OCI-LY1 (cell line): Measurements from ENCODE around the gene S100A7.
"Not testable (repeated sequence)": the region's sequence is repeated elsewhere in the genome, so short reads cannot be mapped to it uniquely, and the experiment has no call there.

Source experiments
- H2AFZ ChIP-seq: fragments of 200-600 bp; sonication (generic), shearing (Covaris generic); 2 replicates; pipeline ENCODE4 v1.6.0; 2014; ENCODE audit warnings: antibody characterized with exemption, mild to moderate bottlenecking, low read length
- H3F3A ChIP-seq: fragments of 200-600 bp; sonication (generic), shearing (Covaris generic); 2 replicates; pipeline ENCODE4 v1.6.0; 2014; ENCODE audit warnings: mild to moderate bottlenecking, antibody characterized with exemption, low read length, moderate library complexity; ENCODE audit not compliant: insufficient read depth
- H3K27ac ChIP-seq: fragments of 200-600 bp; sonication (generic); 2 replicates; pipeline ENCODE4 v1.5.1; 2014; ENCODE audit warnings: low read length, mixed run types, mild to moderate bottlenecking, low read depth; ENCODE audit not compliant: poor library complexity, severe bottlenecking
- H3K27me3 ChIP-seq: fragments of 200-600 bp; sonication (generic); 2 replicates; pipeline ENCODE4 v1.6.0; 2014; ENCODE audit warnings: antibody characterized with exemption, mild to moderate bottlenecking, low read length, moderate library complexity; ENCODE audit not compliant: insufficient read depth
- H3K36me3 ChIP-seq: fragments of 200-600 bp; sonication (generic); 2 replicates; pipeline ENCODE4 v1.6.1; 2014; ENCODE audit warnings: mild to moderate bottlenecking, antibody characterized with exemption, low read length, moderate library complexity, mixed read lengths; ENCODE audit not compliant: insufficient read depth
- H3K4me1 ChIP-seq: fragments of 200-600 bp; sonication (generic); 2 replicates; pipeline ENCODE4 v1.5.1; 2014; ENCODE audit warnings: mild to moderate bottlenecking, low read length, moderate library complexity; ENCODE audit not compliant: insufficient read depth, severe bottlenecking
- H3K4me2 ChIP-seq: fragments of 200-600 bp; sonication (generic), shearing (Covaris generic); 2 replicates; pipeline ENCODE4 v1.6.1; 2014; ENCODE audit warnings: low read length
- H3K4me3 ChIP-seq: fragments of 200-600 bp; sonication (generic); 2 replicates; pipeline ENCODE4 v1.5.1; 2014; ENCODE audit warnings: low read length, low read depth, mild to moderate bottlenecking, mixed read lengths; ENCODE audit not compliant: poor library complexity, severe bottlenecking
- H3K79me2 ChIP-seq: fragments of 200-600 bp; shearing (Covaris generic); 2 replicates; pipeline ENCODE4 v1.6.1; 2016; ENCODE audit warnings: mixed run types, low read length, mixed read lengths; ENCODE audit not compliant: insufficient read depth
- H3K9ac ChIP-seq: fragments of 200-600 bp; sonication (generic), shearing (Covaris generic); 2 replicates; pipeline ENCODE4 v1.6.1; 2014; ENCODE audit warnings: mild to moderate bottlenecking, low read length, mixed read lengths
- H3K9me2 ChIP-seq: fragments of 200-600 bp; sonication (generic), shearing (Covaris generic); 2 replicates; pipeline ENCODE4 v1.6.1; 2014; ENCODE audit warnings: low read depth, mild to moderate bottlenecking, low read length, mixed read lengths
- H3K9me3 ChIP-seq: fragments of 200-600 bp; shearing (Covaris generic); 2 replicates; pipeline ENCODE4 v1.6.1; 2014; ENCODE audit warnings: low read length, mixed read lengths
- H4K20me1 ChIP-seq: fragments of 200-600 bp; sonication (generic), shearing (Covaris generic); 2 replicates; pipeline ENCODE4 v1.6.0; 2016; ENCODE audit warnings: mild to moderate bottlenecking, low read length; ENCODE audit not compliant: insufficient read depth
- CTCF ChIP-seq: fragments of 200-600 bp; sonication (generic), shearing (Covaris generic); IDR thresholded peaks from 2 replicates; pipeline ENCODE4 v1.5.1; 2017; ENCODE audit warnings: mild to moderate bottlenecking, antibody characterized with exemption, low read length, moderate library complexity, mixed read lengths
- EZH2 ChIP-seq: fragments of 200-600 bp; sonication (generic), shearing (Covaris generic); IDR thresholded peaks from 2 replicates; pipeline ENCODE4 v1.8.0; 2017; ENCODE audit warnings: borderline replicate concordance, mixed run types, mild to moderate bottlenecking, antibody characterized with exemption, low read length, moderate library complexity, mixed read lengths

S100A7 gene

GRCh38 chr1:153417136-153417888 is 43.1 kb downstream of the S100A7 start:
- Histone ChIP-seq H2AFZ (no peak overlapping the region), H3K4me2 (no peak overlapping the region), H4K20me1 (no peaks in the 10 kb centered on the region), H3K36me3 (no peaks in the 10 kb centered on the region), H3K27me3 (no peaks in the 10 kb centered on the region), H3K27ac (no peak overlapping the region), H3K4me3 (no peak overlapping the region), H3K9ac (no peak overlapping the region), H3F3A (no peaks in the 10 kb centered on the region), H3K9me3 (no peaks in the 10 kb centered on the region), H3K9me2 (no peaks in the 10 kb centered on the region), H3K79me2 (no peaks in the 10 kb centered on the region), H3K4me1 (no peaks in the 10 kb centered on the region)
- no peak for TF ChIP-seq CTCF
- TF ChIP-seq EZH2, result no peak

- H3K4me2 ChIP-seq, result no peak within 1 kb of the TSS
- TF ChIP-seq CTCF, result no peak
- no peak for TF ChIP-seq EZH2
These were observed 44.4 kb downstream of the S100A7 start, which contains the start of gene S100A7A for GRCh38 chr1:153415850-153416570. S100A7A (plus strand) TSS chr1:153416520; CDS start chr1:153418083, 1,563 bp downstream.

GRCh38 chr1:153413961-153414360 is 46.5 kb downstream of the S100A7 start:
- H4K20me1 ChIP-seq, H2AFZ ChIP-seq, H3K36me3 ChIP-seq, H3K27ac ChIP-seq, H3K9ac ChIP-seq, H3K4me1 ChIP-seq, H3K4me3 ChIP-seq, H3F3A ChIP-seq, H3K9me3 ChIP-seq, H3K27me3 ChIP-seq, H3K4me2 ChIP-seq, H3K79me2 ChIP-seq, H3K9me2 ChIP-seq: not testable (repeated sequence)

More at GRCh38 chr1:153415850-153416570, 44.4 kb downstream of the S100A7 start, which contains the start of gene S100A7A:
- Histone ChIP-seq H3F3A (no peaks in the 10 kb centered on the region), H3K36me3 (no peaks in the 10 kb centered on the region), H3K79me2 (no peaks in the 10 kb centered on the region), H3K27me3 (no peaks in the 10 kb centered on the region), H3K9ac (no peak within 1 kb of the TSS), H4K20me1 (no peaks in the 10 kb centered on the region), H3K4me3 (no peak within 1 kb of the TSS), H3K9me3 (no peaks in the 10 kb centered on the region), H2AFZ (no peak within 1 kb of the TSS), H3K27ac (no peak within 1 kb of the TSS), H3K9me2 (no peaks in the 10 kb centered on the region), H3K4me1 (no peaks in the 10 kb centered on the region)
